ENCODE data around the gene FBXO36.
"Not testable (repeated sequence)": the region's sequence is repeated elsewhere in the genome, so short reads cannot be mapped to it uniquely, and the experiment has no call there.

Gene FBXO36

DNA sequence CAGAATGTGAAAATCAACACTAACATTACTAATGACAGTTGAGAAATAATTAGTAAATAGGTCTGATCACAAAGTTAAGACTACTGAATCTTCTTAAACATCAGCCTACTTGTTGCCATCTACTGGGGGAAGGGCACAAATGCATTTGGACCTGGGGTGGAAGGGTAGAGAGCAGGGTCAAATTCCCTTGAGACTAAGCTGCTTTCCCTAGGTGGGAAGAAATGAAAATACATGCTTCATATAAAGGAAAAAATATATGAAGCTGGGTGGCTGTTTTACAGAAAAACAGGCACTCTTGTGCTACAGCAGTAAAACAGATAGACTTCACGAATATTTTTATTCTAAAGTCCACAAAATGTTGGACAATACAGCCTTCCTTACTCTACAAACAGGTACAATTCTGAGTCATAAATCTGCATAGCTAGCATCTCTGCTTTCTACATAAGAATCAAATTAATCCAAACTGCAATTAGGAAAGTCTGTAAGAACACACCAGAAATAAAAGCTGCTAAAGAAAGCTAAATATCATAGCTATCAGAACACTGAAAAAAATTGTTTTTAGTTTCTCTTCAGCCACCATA lies 11.4 kb upstream of the FBXO36 start:
- no peak for DNase-seq (ENCODE audit: low read depth)

GRCh38 chr2:229914171-229914570 lies 8.1 kb upstream of the FBXO36 start:
- DNase-seq (ENCODE audit: low read depth): no peak

DNA sequence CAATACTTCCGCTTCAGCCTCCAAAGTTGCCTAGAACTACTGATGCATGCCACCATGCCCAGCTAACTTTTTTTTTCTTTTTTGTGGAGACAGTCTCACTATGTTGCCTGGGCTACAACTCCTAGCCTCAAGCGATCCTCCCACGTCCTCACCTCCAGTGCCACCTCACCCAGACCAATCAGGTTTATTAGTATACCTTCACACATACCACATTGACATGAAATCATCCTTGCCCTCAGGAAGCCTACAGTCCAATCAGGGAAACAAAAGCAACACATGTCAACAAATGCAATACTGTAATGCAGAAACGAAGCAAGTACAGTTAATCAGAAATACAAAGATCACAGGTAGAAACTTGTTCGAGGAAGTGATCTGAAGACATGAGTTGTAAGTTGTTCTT lies 4.5 kb upstream of the FBXO36 start:
- DNase-seq (ENCODE audit: low read depth): no peak

DNA sequence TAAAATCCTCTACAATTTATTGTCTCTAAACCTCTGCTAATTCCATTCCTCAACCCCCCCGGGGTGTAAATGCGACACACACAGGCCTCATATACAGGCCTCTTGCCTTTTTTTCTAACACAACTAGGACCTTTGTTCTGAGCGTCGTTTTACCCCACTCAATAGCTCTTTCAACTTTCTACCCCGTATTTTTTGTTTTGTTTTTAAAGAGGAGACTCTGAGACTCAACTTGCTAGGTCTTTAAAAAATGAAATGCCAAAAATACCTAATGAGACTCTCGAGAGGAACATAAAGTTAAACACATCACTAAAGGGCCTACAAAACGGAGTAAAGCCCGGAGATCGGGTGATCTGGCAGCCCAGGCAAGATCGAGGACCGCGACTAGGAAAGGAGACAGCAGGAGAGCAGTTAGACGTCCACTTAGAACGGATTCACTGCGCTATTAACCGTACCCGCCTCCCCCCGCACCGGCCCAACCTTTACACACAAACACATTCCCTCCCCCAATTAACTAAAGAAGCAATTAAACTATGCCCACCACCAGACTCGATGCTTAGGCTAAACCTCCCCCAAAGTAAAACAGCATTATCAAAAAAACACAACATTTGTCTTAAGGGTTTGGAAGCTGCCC lies 2.2 kb upstream of the FBXO36 start:
- no peak for DNase-seq (ENCODE audit: low read depth)

DNA sequence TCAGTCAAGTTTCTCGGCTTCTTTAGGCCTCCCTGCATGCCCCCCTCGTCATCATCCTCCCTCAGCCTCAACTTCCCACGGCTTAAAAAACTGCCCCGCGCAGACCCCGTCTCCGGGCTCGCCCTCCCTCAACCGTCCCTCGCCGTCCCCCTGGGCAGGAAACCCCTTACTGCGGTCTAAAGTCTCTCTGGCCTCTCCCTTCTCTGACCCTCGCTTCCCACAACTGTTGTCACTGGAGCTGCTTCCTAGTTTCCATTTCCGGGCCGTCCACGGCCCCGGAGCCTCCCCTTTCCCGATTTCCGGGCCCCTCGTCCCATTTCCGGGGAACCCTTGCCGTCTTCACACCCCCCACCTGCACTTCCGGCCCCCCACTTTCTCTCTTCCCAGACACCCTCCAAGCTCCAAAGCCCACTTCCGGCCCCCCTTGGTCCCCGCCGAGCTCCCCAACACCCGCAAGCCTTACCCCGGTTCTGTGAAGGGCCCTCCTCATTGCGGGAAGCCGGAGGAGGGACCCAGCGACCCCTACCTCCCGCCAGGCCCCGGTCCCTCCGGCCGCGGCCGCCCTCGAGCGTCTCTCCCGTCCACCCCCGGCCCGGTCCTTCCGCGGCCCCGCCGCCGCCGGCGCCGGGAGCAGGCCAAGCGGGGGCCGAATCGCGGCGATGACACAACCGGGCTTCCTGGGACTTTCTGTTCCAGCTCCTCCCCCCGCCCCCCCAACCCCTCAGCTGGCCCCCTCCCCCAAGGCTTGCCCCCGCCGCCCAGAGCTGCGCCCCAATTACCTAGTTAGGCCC lies 1.0 kb upstream of the FBXO36 start:
- peak; percentile 23 for DNase-seq (ENCODE audit: low read depth)

GRCh38 chr2:229921892-229922448 lies 333 bp upstream of the FBXO36 start, which contains the start of gene TRIP12:
Gene TRIP12 (minus strand): TSS chr2:229922009. CDS start chr2:229880079, 41,930 bp downstream.
- peak; percentile 89 for DNase-seq (ENCODE audit: low read depth)

- not testable (repeated sequence) for DNase-seq (ENCODE audit: low read depth)
Observed at GRCh38 chr2:229924541-229924940, 2.2 kb downstream of the FBXO36 start.

DNA sequence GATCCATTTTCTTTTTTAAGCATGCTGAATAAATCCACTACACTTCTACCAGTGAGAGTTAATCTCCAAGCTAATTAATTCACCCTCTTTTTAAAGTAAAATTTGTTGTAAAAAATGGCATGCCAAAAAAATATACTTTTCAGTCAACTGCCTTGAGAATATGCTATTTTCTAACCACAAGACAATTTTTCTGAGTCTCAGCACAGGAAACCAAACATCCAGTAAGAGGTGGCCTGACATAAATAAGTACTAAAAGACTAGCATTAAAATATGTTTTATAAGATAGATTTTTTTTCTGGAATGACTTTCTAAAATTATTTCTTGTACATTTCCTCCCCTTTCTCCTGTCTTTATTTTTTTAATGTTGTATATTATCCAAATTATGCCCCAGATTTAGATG lies 2.9 kb downstream of the FBXO36 start:
- no peak for DNase-seq (ENCODE audit: low read depth)

DNA sequence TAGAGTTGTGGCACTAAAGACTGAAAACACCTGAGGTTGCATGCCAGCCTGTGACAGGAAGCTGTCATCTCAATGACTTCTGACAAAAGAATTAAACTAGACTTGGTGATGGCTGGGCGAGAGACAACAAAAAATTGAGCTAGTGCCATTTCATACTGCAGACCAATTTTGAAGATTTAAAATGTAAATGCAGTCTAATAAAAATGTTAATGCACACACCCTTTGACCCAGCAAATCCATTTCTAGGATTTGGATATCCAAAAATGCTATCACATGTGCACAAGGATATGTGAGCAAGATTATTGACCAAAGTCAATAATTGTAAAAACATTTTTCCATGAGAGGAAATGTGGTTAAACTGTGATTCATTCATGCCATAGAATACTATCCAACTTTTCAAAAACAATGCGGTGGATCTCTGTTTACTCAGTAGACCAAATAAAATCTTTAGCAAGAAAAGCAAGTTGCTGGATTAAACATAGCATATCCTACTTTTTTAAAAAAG lies 5.6 kb downstream of the FBXO36 start:
- DNase-seq (ENCODE audit: low read depth): no peak

- no peak for DNase-seq (ENCODE audit: low read depth)
Observed at GRCh38 chr2:229930656-229931055, 8.4 kb downstream of the FBXO36 start.

GRCh38 chr2:229931241-229931640 lies 8.9 kb downstream of the FBXO36 start:
- DNase-seq (ENCODE audit: low read depth): no peak

- no peak for DNase-seq (ENCODE audit: low read depth)
Observed at GRCh38 chr2:229937537-229937936, 15.2 kb downstream of the FBXO36 start.

DNA sequence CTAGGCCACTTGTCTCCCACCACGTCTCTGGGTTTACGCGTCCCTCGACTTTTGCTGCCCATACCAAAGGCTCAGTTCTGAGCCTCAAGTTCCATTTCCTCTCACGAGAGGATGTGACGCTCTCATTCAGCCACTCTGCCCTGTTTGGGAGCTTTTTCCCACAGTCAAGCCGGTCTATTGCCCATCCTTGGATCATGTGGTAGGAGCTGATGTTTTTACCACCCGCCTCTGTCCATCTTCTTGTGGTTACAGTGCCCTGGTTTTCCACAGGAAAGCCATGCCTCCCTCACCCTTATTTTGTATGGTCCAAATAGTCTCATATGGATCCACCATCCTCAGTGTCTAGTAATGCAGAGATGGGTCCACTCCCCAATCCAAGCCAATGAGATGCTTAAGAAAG lies 20.4 kb downstream of the FBXO36 start:
- no peak for DNase-seq (ENCODE audit: low read depth)

DNA sequence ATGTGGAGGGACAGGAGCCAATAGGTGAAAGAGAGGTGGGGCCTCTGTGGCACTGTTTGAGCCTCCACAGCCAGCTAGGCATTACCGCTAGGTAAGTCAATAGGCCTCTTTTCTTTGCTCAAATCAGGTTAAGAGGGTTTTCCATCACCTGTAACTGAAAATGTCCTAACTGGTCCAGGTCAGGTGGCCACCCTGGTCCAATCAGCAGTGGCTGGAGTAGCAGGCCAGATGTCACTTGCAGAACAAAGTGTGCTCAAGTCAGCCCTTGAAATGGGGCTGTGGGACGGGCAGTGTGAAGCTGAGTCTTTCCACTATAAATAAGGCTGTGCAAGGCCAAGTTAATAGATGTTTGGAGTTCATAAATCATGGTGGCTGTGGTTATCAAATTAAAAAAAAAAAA lies 20.9 kb downstream of the FBXO36 start:
- DNase-seq (ENCODE audit: low read depth): no peak

GRCh38 chr2:229943770-229944449 lies 21.6 kb downstream of the FBXO36 start:
- no peak for DNase-seq (ENCODE audit: low read depth)

DNA sequence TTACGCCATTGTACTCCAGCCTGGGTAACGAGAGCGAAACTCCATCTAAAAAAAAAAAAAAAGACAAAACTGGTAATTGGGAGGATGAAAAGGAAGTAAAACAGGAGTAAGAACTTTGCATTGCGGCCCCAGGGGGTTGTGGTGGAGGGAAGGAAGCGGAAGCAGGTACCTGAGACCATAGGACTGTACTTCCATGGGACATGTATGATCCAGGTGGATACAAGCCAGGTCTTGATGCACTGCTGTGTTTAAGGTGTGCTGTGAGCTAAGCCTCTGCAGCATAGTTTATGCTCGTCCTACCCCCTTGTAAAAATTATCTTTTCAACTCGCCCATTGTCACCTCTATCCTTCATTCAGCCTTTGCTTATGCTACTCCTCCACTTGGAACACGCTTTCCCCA lies 23.7 kb downstream of the FBXO36 start:
- DNase-seq (ENCODE audit: low read depth): no peak

DNA sequence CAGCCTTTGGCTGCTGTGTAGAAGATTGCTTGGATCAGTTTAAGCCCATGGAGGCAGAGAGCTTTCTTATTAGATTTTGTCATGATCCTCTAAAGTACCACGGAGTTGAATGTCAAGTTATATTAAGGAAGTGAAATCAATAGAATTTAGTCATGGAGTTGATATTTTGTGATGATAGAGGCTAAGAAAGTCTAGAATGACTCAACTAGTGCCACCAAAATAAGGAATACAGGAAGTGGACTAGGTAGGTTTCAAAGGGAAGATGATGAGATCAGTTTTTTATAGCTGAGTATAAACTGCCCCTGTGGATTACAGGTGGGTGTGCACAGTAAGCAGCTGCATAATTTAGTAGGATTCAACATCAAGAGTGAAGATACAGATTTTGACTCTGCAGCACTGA lies 25.2 kb downstream of the FBXO36 start:
- no peak for DNase-seq (ENCODE audit: low read depth)

GRCh38 chr2:229952256-229952835 lies 30.0 kb downstream of the FBXO36 start:
- DNase-seq (ENCODE audit: low read depth): no peak

GRCh38 chr2:229955663-229956062 lies 33.4 kb downstream of the FBXO36 start:
- DNase-seq (ENCODE audit: low read depth): no peak

GRCh38 chr2:229956491-229956890 lies 34.2 kb downstream of the FBXO36 start:
- DNase-seq (ENCODE audit: low read depth): no peak

GRCh38 chr2:229963596-229963995 lies 41.3 kb downstream of the FBXO36 start:
- DNase-seq (ENCODE audit: low read depth): peak; percentile 1

GRCh38 chr2:229969921-229970320 lies 47.6 kb downstream of the FBXO36 start:
- no peak for DNase-seq (ENCODE audit: low read depth)

Measured in fibroblast of the conjunctiva (primary cell).